HG02588 (cell line): ENCODE results near the gene KDM2B.
"Not testable (repeated sequence)": the region's sequence is repeated elsewhere in the genome, so short reads cannot be mapped to it uniquely, and the experiment has no call there.

Source experiments
- ATAC-seq: cut with Tn5 transposase; IDR thresholded peaks from one replicate; pipeline ENCODE4 v1.9.1; 2021; ENCODE audit warnings: mild to moderate bottlenecking, moderate library complexity; ENCODE audit not compliant: unreplicated experiment

KDM2B gene

DNA sequence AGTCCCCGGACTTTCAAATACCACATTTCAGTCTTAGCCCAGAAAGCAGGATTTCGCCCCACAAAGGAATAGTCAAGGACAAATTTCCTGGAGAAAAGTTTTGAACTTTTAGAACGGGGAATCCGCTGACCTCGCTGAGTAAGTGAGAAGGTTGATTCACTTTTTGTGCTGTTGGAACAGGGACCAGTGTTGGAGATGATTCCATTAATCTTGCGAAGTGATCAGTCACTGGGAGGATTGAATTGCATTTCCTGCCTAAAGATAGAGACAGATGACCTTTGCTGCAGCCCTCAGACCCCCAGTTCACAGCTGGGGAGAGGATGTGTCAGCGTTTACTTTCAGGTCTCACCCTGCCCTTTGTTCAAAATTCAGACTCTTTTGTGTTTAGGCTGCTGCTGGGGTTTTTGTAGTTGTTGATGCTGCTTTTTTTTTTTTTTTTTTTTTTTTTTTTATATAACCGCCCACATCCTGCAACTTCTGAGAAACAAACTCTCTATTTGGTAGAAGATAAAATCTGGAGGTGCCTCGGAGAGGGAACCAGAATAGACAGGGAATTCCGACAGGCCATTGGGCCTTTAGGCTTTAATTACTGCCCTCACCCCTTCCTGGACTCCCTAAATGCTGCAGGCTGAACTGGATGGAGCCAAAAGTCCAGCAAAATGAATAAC, 9.8 kb upstream of the KDM2B start:
- no peak for ATAC-seq

- ATAC-seq, result not testable (repeated sequence)
These were observed 4.1 kb upstream of the KDM2B start for GRCh38 chr12:121584885-121585284.

DNA sequence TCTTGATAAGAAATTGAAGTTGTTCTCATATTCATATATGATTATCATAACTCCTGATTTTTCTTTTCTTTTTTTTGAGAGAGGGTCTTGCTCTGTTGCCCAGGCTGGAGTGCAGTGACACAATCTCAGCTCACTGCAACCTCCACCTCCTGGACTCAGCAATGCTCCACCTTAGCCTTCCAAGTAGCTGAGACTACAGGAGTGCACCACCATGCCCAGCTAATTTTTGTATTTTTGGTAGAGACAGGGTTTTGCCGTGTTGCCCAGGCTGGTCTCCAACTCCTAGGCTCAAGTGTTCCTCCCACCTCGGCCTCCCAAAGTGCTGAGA, 2.5 kb upstream of the KDM2B start:
- ATAC-seq, result not testable (repeated sequence)

DNA sequence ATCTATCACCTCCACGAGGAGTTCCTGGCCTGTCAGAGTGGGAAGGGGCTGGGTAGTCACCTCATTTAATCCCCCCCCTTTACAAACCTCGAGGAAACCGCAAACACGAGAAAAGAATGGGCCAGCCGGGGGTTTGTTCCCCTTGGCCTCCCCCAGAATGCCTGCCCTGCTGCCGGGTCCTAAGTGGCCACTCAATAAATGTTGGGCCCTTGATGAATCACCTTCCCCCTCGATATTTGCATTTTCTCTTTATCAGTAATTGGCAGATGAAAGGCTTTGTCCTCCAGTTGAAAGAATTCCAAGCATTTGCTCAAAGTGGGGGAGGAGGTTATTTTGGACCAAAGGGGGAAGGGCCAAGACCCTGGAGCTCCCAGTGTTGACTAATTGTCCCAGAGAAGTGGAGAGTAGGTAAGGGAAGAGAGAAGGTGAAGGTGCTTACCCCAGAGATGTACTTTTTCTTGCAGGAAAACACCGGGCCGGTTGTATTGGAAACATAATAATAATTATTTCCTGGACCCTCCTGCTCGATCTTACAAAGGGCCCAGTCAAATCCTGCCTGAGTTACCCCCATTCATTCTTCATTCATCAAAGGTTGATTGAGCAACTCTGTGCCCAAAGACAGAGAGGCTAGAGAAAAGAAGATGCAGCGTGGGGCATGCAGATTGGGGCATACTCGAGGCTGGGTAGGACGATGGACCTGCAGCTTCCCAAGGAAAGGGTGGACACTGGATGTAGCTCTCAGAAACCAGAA, 1.9 kb upstream of the KDM2B start:
- ATAC-seq, result no peak

DNA sequence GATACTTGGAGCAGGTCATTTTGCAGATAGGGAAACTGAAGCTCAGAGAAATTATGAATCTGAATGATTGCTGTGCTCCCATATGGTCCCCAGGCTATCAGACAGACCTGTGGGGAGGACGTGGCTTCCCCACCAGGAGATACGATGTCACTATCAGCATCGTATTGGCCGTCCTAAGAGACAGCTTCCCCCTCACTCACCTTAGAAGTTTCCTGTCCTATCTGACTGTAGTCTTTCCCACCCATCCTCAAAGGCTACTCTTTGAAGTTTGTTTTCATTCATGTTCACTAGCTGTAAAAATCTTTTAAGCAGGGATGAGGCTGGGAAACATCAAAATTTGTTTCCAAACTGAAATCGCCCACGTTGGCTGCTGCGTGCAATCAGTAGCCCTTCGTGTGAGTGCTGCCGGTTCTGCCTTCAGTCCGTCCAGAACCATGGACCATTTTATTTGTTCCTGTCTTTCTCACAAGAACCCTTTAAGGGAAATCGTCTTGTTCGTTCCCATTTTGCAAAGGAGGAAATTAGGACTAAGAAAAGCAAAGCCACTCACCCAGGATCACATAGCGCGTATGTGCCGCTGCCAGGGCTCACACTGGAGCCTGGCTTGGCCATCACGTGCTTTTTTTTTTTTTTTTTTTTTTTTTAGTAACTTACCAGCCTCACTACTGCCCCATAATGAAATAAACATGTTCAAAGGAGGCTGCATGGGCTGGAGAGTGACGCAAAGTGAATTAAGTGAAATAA, 1.0 kb upstream of the KDM2B start:
- no peak for ATAC-seq

DNA sequence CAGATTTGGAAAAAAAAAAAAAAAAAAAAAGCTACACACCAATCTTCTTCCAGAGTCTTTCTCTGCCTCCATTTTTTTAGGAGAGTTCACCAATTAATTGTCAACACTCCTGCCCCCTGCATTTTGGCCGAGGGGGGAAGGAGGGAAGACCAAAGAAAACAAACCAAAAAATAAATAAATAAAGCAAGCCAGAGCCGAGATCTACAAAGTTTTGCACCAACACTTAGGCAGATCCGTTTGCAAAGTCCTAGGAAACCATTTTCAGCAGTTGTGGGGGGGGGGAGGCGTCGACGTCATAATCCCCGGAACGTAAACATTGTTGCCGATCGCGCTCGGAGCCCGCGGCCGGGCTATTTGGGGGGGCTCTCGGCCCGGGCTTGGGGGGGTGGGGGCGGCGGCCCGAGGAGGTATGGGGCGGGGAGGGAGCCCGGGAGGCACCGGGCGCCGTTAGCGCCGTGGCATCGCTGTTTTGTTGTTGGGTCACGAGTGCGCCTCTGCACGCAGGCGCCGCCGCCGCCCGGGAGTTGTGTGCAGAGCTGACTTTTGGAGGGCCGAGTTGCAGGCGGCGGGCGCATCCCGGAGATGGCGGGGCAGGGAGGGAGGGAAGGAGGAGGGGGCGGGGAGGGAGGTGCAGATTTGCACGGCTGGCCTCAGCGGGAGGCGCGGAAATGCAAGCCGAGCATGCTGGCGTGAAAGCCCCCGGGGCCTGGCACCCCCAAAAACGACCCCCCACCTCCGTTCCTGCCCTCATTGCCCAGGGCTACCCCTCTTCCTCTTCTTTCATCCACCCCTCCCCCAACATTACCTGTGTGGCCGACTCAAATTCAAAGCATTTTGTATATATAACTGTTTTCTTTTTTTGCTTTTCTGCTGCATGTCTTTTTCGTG, 598 bp downstream of the KDM2B start:
- no peak for ATAC-seq

DNA sequence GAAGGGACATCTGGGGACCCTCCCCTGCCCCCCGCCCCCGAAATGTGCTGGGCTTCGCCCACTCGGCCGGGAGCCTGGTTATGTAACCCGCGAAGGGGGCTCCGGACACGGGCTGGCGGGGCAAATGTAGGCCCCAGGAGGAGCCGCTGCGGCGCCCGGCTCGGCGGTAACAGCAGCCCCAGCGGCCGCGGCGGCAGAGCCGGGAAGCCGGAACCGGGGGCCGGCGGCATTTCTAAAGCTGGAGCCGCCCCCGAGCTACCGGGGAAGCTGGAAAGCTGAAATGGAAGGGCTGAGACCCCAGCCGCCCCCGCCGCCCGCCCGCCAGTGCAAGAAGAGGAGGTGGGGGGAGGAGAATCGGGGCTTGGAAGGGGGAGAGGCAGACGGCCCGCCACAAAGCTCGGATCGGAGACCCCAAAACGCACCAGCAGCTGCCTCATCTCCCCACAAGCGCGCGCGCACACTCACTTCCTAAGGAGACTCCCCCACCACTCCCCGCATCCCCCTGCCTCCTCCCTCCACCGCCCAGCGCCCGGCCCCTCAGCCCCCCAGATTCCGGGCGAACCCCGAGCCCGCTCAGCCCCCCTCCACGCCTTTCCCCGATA, 1.5 kb downstream of the KDM2B start:
- no peak for ATAC-seq

DNA sequence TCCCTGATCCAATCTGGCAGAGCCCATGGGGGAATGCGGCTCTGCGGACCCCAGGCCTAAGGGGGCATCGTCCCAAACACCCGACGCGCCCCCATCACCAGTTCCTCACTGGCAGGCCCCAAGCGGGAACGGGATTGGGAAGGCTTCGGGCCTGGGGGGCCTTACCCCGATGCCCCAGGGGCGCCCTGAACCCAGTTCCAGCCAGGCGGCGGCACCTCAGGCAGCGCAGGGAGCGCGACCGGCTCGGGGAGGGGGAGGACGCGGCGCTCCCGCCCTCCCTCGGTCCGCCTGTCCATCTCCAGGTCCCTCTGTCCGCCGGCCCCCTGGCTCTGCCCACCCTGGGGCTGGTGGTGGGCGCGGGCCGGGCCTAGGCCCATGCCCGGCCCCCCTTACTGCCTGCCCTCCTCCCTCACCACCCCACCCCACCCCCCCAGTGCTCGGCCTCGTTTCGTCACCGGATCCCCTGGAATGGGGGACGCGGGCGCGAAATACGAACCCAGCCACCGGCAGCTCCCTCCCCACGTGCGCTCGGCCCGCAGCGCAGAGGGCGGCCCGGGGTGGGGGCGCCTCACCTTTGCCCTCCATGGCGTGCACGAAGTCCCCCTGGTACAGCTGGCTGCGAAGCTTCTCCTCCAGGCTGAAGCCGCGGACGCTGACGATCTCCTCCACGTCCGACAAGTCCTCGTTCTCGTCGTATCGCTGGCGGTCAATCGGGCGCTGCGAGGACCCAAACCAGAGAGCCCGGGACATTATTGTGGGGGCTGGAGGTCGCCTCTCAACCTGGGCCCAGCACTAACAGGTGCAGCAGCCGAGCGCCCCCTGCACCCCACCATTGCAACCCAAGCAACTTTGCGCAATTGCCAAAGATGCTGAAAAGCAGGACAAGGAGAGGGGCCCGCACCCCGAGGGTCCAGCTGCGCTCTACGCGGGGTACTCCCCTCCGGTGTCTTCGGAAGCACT, 2.3 kb downstream of the KDM2B start:
- ATAC-seq, result no peak

GRCh38 chr12:121577443-121578180, 3.2 kb downstream of the KDM2B start:
- no peak for ATAC-seq

GRCh38 chr12:121576851-121577391, 3.9 kb downstream of the KDM2B start:
- no peak for ATAC-seq

- ATAC-seq, result no peak
These were observed 4.7 kb downstream of the KDM2B start for GRCh38 chr12:121575952-121576625.

- no peak for ATAC-seq
These were observed 5.8 kb downstream of the KDM2B start for GRCh38 chr12:121575051-121575450.

DNA sequence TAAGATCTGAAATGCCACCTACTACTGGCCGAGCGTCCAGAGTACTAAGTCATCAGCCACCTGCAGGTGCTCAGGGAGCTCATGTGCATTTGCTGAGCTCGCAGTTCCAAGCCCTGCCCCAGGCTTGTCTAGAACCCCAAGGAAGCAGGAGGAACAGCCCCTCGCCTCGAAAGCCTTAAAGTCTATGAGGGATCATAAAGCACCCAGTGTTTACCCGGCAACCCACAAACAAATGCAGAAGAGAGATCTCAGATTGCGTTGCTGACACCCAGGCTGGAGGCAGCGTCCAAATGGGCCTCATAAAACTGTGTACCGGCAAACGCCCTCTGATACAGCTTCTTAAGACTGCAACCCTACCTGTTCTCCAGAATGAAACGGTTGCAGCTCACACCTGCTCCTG, 6.8 kb downstream of the KDM2B start:
- no peak for ATAC-seq

- ATAC-seq, result no peak
These were observed 8.9 kb downstream of the KDM2B start for GRCh38 chr12:121571920-121572319.

DNA sequence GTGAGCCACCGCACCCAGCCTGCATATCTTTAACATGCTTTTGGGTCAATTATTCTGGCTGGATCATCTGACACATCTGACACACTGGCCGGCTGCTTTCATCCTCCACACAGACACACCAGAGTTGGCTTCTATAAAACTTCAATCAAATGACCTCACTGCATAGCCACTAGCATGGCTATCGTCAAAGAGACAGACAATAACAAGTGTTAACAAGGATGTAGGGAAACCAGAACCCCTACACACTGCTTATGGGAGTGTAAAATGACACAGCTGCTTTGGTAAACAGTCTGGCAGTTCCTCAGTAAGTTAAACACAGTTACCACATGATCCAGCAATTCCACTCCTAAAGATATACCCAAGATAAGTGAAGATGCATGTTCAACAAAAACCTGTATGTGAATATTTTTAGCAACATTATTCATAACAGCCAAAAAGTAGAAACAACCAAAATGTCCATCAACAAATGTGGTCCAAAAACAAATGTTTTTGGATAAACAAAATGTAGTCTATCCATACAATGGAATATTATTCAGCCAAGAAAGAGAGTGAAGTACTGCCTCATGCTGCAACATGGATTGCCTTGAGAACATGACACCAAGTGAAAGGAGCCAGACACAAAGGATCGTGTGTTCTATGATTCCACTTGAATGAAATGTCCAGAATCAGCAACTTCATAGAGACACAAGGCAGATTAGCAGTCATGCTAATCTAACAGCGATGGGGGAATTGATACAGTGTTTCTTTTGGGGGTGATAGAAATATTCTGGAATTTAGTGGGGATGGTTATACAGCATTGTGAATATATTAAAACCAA, 10.1 kb downstream of the KDM2B start:
- no peak for ATAC-seq

DNA sequence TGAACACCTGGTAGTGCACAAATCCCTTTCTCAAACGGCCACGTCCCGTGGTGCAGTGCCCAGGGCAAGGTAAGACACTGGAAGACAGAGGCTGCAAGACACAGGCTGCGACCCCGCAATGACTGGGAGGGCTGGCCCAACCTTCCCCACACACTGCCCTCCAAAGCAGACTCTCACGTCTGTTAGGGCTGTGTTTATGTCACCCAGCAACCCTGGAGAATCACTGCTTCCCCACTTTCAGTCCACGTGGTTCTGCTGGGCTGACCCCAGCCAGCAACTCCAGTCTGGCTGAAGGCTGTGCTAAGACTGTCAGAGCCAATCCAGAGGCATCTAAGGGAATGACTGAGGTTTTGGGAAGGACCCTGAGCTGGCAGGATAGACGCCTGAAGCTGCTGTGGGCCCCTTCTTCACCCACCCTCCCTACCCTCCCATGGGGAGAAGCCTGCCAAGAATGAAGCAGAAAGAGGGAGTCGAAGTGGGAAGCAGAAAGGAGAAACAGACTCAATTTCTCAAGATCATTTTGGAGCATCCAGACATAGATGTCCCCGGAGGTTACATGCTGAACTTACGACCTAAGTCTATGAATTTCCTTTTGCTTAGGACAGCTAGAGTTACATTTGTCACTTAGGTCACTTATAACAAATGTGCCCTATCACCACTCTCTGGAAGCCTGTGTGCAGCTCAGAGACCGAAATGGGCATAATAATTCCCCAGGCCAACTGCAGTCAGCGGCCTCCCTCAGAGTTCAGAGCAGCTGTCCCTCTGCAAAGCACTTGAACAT, 11.7 kb downstream of the KDM2B start:
- ATAC-seq, result no peak
